ENCODE measurements around the gene VILL. TPM values are rescaled to one million over a fixed set of nuclear protein-coding genes. Genes with fewer than 3 reads are reported as not detected.

The VILL gene
- total RNA-seq, 1 donor from 2014 or later, result 13.7 TPM

- peak overlapping the region; percentile 56 for H3K4me3 Mint-ChIP-seq (ENCODE audit: unreplicated experiment)
- no peak for DNase-seq (ENCODE audit: low spot score)
Observed at GRCh38 chr3:38005076-38006020, 14.8 kb downstream of the VILL start.

GRCh38 chr3:38006031-38006430 is 15.4 kb downstream of the VILL start:
- Mint-ChIP-seq H3K27ac (ENCODE audit: unreplicated experiment) (no peak overlapping the region), H3K9me3 (ENCODE audit: unreplicated experiment) (no peaks in the 10 kb centered on the region), H3K4me3 (ENCODE audit: unreplicated experiment) (no peak overlapping the region), H3K4me1 (ENCODE audit: unreplicated experiment) (peaks cover 6% of the 10 kb centered on the region), H3K36me3 (ENCODE audit: low read depth, unreplicated experiment) (peaks cover 24% of the 10 kb centered on the region), H3K27me3 (ENCODE audit: unreplicated experiment) (peaks cover 17% of the 10 kb centered on the region)
- no peak for DNase-seq (ENCODE audit: low spot score)
- no peak for TF ChIP-seq CTCF (IDR thresholded peaks at IDR 0.05; ENCODE audit: unreplicated experiment)

More at GRCh38 chr3:38005076-38006020, 14.8 kb downstream of the VILL start:
- Mint-ChIP-seq H3K4me1 (ENCODE audit: unreplicated experiment) (peaks cover 10% of the 10 kb centered on the region), H3K27me3 (ENCODE audit: unreplicated experiment) (peaks cover 16% of the 10 kb centered on the region), H3K9me3 (ENCODE audit: unreplicated experiment) (no peaks in the 10 kb centered on the region), H3K27ac (ENCODE audit: unreplicated experiment) (peak overlapping the region; percentile 57), H3K36me3 (ENCODE audit: low read depth, unreplicated experiment) (peaks cover 24% of the 10 kb centered on the region)
- no peak for TF ChIP-seq CTCF (IDR thresholded peaks at IDR 0.05; ENCODE audit: unreplicated experiment)

GRCh38 chr3:38006445-38006995 is 15.9 kb downstream of the VILL start:
- Mint-ChIP-seq H3K27ac (ENCODE audit: unreplicated experiment) (no peak overlapping the region), H3K36me3 (ENCODE audit: low read depth, unreplicated experiment) (peaks cover 28% of the 10 kb centered on the region), H3K4me3 (ENCODE audit: unreplicated experiment) (no peak overlapping the region), H3K4me1 (ENCODE audit: unreplicated experiment) (peaks cover 9% of the 10 kb centered on the region), H3K9me3 (ENCODE audit: unreplicated experiment) (no peaks in the 10 kb centered on the region), H3K27me3 (ENCODE audit: unreplicated experiment) (peaks cover 17% of the 10 kb centered on the region)
- no peak for DNase-seq (ENCODE audit: low spot score)
- TF ChIP-seq CTCF (IDR thresholded peaks at IDR 0.05; ENCODE audit: unreplicated experiment), result no peak

- DNase-seq (ENCODE audit: low spot score), result no peak
- Mint-ChIP-seq H3K4me1 (ENCODE audit: unreplicated experiment) (peaks cover 15% of the 10 kb centered on the region), H3K27ac (ENCODE audit: unreplicated experiment) (no peak overlapping the region), H3K36me3 (ENCODE audit: low read depth, unreplicated experiment) (peaks cover 30% of the 10 kb centered on the region), H3K27me3 (ENCODE audit: unreplicated experiment) (peaks cover 15% of the 10 kb centered on the region), H3K4me3 (ENCODE audit: unreplicated experiment) (no peak overlapping the region), H3K9me3 (ENCODE audit: unreplicated experiment) (no peaks in the 10 kb centered on the region)
- TF ChIP-seq CTCF (IDR thresholded peaks at IDR 0.05; ENCODE audit: unreplicated experiment), result no peak
Observed at GRCh38 chr3:38007754-38008090, 17.1 kb downstream of the VILL start.

GRCh38 chr3:38008191-38008701 is 17.7 kb downstream of the VILL start:
- H3K36me3 Mint-ChIP-seq (ENCODE audit: low read depth, unreplicated experiment), result peaks cover 30% of the 10 kb centered on the region
- no peak for TF ChIP-seq CTCF (IDR thresholded peaks at IDR 0.05; ENCODE audit: unreplicated experiment)
- H3K4me1 Mint-ChIP-seq (ENCODE audit: unreplicated experiment), result peaks cover 12% of the 10 kb centered on the region
- H3K27ac Mint-ChIP-seq (ENCODE audit: unreplicated experiment), result no peak overlapping the region
- peaks cover 15% of the 10 kb centered on the region for H3K27me3 Mint-ChIP-seq (ENCODE audit: unreplicated experiment)
- no peak overlapping the region for H3K4me3 Mint-ChIP-seq (ENCODE audit: unreplicated experiment)
- no peaks in the 10 kb centered on the region for H3K9me3 Mint-ChIP-seq (ENCODE audit: unreplicated experiment)
- no peak for DNase-seq (ENCODE audit: low spot score)
